ENCODE data around the gene MYO9B. TPM values are rescaled to one million over a fixed set of nuclear protein-coding genes. Genes with fewer than 3 reads are reported as not detected.

The MYO9B gene
- total RNA-seq, 1 experiment from 2014 or later: 94.3 TPM

DNA sequence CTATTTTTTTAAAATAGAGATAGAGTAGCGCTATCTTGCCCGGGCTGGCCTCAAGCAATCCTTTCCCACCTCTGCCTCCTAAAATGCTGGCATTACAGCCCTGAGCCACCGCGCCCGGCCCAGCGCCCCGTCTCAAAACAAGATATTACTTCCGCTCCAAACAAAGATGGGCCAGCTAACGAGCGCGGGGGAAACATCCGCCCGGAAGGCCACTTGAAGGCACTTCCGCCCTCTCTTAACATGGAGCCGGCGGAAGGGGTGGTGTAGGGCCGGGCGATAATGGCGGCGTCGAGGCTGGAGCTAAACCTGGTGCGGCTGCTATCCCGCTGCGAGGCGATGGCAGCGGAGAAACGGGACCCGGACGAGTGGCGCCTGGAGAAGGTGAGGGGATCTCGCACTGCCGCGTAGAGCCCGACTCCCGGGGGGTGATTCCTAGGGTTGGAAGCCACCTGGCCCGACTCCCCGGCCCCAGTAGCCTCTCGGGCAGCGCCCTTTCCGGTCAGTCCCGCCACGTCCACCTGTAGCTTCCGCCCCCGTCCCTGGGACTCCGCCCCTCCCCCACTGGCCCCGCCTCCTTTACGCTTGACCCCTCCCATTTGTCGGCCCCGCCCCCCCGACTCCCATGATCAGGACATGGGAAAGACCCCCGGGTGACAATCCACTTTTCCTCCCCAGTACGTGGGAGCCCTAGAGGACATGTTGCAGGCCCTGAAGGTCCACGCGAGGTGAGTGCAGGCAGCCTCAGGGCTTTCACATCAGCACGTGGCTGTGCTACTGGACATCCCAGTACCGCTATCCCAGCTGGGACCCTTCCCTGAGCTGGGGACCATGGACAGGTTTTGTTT lies 139.8 kb downstream of the MYO9B start, which contains the start of gene USE1:
Gene USE1 (plus strand): TSS at position 231 of the 845 bp plus-strand sequence. CDS start 49 bp downstream, at position 280.
- Mint-ChIP-seq H3K4me1 (peaks cover 10% of the 10 kb centered on the region), H3K27me3 (ENCODE audit: low read depth) (no peaks in the 10 kb centered on the region), H3K9me3 (no peaks in the 10 kb centered on the region), H3K4me3 (peak within 1 kb of the TSS; percentile 89), H3K36me3 (peaks cover 23% of the 10 kb centered on the region), H3K27ac (peak within 1 kb of the TSS; percentile 98)
- CTCF ChIA-PET: interaction anchor here (0.5 to 2.0 kb wide), 16 partner anchors 8 to 555 kb away, joined by 3 to 12 read pairs (median 4); partner anchors contain the start of genes BABAM1, MRPL34, OCEL1 and SMIM7
- ATAC-seq (peak; percentile 90), DNase-seq (ENCODE audit: low spot score) (peak; percentile 87)
- POLR2A ChIA-PET: interaction anchor here (0.9 to 2.2 kb wide), 15 partner anchors 9 to 139 kb away, joined by 3 to 15 read pairs (median 5); partner anchors contain the start of genes ANKLE1, DDA1 and OCEL1
- TF ChIP-seq, protein P1, sequence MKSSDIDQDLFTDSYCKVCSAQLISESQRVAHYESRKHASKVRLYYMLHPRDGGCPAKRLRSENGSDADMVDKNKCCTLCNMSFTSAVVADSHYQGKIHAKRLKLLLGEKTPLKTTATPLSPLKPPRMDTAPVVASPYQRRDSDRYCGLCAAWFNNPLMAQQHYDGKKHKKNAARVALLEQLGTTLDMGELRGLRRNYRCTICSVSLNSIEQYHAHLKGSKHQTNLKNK (CRISPR knock-in tag; IDR thresholded peaks at IDR 0.05): no peak; the same call in 1 of the 2 replicates
- TF ChIP-seq, protein P2, sequence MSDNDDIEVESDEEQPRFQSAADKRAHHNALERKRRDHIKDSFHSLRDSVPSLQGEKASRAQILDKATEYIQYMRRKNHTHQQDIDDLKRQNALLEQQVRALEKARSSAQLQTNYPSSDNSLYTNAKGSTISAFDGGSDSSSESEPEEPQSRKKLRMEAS (CRISPR knock-in tag; IDR thresholded peaks at IDR 0.05): peak; percentile 72
- TF ChIP-seq ZNF219 (CRISPR knock-in tag; IDR thresholded peaks at IDR 0.05; ENCODE audit: borderline replicate concordance) (no peak), IRF1 (CRISPR knock-in tag; IDR thresholded peaks at IDR 0.05) (no peak), GRHL2 (CRISPR knock-in tag; IDR thresholded peaks at IDR 0.05; ENCODE audit: insufficient replicate concordance, severe bottlenecking) (no peak), ZNF121 (CRISPR knock-in tag; IDR thresholded peaks at IDR 0.05) (no peak), GABPB1 (CRISPR knock-in tag; IDR thresholded peaks at IDR 0.05) (peak; percentile 81), ZNF423 (CRISPR knock-in tag; IDR thresholded peaks at IDR 0.05) (no peak), PREB (CRISPR knock-in tag; IDR thresholded peaks at IDR 0.05; ENCODE audit: borderline replicate concordance) (no peak), JAZF1 (CRISPR knock-in tag; IDR thresholded peaks at IDR 0.05) (no peak), OVOL2 (CRISPR knock-in tag; IDR thresholded peaks at IDR 0.05; ENCODE audit: borderline replicate concordance) (no peak), NFATC4 (CRISPR knock-in tag; IDR thresholded peaks at IDR 0.05) (peak; percentile 62; the same call in 1 of the 2 replicates), SP1 (CRISPR knock-in tag; conservative IDR thresholded peaks at IDR 0.05) (peak; percentile 89), ESRRA (CRISPR knock-in tag; IDR thresholded peaks at IDR 0.05; ENCODE audit: borderline replicate concordance) (no peak), ATF6 (CRISPR knock-in tag; IDR thresholded peaks at IDR 0.05) (no peak), NFYB (CRISPR knock-in tag; conservative IDR thresholded peaks at IDR 0.05; ENCODE audit: low read depth) (no peak), ZNF396 (CRISPR knock-in tag; IDR thresholded peaks at IDR 0.05; ENCODE audit: borderline replicate concordance) (no peak), ZBTB21 (CRISPR knock-in tag; IDR thresholded peaks at IDR 0.05; ENCODE audit: borderline replicate concordance) (no peak), NFE2L1 (CRISPR knock-in tag; IDR thresholded peaks at IDR 0.05) (no peak), FOXK1 (CRISPR knock-in tag; IDR thresholded peaks at IDR 0.05) (peak; percentile 97), ZNF232 (CRISPR knock-in tag; IDR thresholded peaks at IDR 0.05) (peak; percentile 19; the same call in 1 of the 2 replicates), GTF2I (CRISPR knock-in tag; conservative IDR thresholded peaks at IDR 0.05) (no peak), TP53 (CRISPR knock-in tag; IDR thresholded peaks at IDR 0.05) (no peak)
- TF ChIP-seq, protein P3, sequence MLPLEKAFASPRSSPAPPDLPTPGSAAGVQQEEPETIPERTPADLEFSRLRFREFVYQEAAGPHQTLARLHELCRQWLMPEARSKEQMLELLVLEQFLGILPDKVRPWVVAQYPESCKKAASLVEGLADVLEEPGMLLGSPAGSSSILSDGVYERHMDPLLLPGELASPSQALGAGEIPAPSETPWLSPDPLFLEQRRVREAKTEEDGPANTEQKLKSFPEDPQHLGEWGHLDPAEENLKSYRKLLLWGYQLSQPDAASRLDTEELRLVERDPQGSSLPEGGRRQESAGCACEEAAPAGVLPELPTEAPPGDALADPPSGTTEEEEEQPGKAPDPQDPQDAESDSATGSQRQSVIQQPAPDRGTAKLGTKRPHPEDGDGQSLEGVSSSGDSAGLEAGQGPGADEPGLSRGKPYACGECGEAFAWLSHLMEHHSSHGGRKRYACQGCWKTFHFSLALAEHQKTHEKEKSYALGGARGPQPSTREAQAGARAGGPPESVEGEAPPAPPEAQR (CRISPR knock-in tag; IDR thresholded peaks at IDR 0.05): no peak
- TF ChIP-seq, protein P4, sequence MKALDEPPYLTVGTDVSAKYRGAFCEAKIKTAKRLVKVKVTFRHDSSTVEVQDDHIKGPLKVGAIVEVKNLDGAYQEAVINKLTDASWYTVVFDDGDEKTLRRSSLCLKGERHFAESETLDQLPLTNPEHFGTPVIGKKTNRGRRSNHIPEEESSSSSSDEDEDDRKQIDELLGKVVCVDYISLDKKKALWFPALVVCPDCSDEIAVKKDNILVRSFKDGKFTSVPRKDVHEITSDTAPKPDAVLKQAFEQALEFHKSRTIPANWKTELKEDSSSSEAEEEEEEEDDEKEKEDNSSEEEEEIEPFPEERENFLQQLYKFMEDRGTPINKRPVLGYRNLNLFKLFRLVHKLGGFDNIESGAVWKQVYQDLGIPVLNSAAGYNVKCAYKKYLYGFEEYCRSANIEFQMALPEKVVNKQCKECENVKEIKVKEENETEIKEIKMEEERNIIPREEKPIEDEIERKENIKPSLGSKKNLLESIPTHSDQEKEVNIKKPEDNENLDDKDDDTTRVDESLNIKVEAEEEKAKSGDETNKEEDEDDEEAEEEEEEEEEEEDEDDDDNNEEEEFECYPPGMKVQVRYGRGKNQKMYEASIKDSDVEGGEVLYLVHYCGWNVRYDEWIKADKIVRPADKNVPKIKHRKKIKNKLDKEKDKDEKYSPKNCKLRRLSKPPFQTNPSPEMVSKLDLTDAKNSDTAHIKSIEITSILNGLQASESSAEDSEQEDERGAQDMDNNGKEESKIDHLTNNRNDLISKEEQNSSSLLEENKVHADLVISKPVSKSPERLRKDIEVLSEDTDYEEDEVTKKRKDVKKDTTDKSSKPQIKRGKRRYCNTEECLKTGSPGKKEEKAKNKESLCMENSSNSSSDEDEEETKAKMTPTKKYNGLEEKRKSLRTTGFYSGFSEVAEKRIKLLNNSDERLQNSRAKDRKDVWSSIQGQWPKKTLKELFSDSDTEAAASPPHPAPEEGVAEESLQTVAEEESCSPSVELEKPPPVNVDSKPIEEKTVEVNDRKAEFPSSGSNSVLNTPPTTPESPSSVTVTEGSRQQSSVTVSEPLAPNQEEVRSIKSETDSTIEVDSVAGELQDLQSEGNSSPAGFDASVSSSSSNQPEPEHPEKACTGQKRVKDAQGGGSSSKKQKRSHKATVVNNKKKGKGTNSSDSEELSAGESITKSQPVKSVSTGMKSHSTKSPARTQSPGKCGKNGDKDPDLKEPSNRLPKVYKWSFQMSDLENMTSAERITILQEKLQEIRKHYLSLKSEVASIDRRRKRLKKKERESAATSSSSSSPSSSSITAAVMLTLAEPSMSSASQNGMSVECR (CRISPR knock-in tag; IDR thresholded peaks at IDR 0.05; ENCODE audit: borderline replicate concordance): peak; percentile 92
- TF ChIP-seq, protein P5, sequence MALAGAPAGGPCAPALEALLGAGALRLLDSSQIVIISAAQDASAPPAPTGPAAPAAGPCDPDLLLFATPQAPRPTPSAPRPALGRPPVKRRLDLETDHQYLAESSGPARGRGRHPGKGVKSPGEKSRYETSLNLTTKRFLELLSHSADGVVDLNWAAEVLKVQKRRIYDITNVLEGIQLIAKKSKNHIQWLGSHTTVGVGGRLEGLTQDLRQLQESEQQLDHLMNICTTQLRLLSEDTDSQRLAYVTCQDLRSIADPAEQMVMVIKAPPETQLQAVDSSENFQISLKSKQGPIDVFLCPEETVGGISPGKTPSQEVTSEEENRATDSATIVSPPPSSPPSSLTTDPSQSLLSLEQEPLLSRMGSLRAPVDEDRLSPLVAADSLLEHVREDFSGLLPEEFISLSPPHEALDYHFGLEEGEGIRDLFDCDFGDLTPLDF (CRISPR knock-in tag; IDR thresholded peaks at IDR 0.05): no peak
